Mesendoderm (in vitro differentiated cells): Measurements from ENCODE around the gene CIT.

Source experiments
- DNase-seq: peaks from one replicate; pipeline ENCODE4 v3.0.0; 2013
- H2AK5ac ChIP-seq: 2 replicates; pipeline ENCODE4 v1.6.1; 2013; ENCODE audit warnings: low read length, inconsistent platforms
- H2BK120ac ChIP-seq: 2 replicates; pipeline ENCODE4 v1.6.1; 2013; ENCODE audit warnings: low read depth, mild to moderate bottlenecking, low read length, moderate library complexity, mixed read lengths
- H2BK15ac ChIP-seq: replicated peaks from 2 replicates; pipeline ENCODE4 v1.6.1; 2013; ENCODE audit warnings: low read depth, mild to moderate bottlenecking, moderate library complexity
- H2BK5ac ChIP-seq: 2 replicates; pipeline ENCODE4 v1.6.1; 2013; ENCODE audit warnings: low read length, inconsistent platforms
- H3K18ac ChIP-seq: 2 replicates; pipeline ENCODE4 v1.6.1; 2013; ENCODE audit warnings: mild to moderate bottlenecking, low read length, mixed read lengths
- H3K23ac ChIP-seq: one replicate; pipeline ENCODE4 v1.6.1; 2013; ENCODE audit warnings: low read length
- H3K27ac ChIP-seq: 2 replicates; pipeline ENCODE4 v1.5.1; 2013; ENCODE audit warnings: low read depth, mild to moderate bottlenecking, inconsistent platforms, low read length, moderate library complexity
- H3K27me3 ChIP-seq: 2 replicates; pipeline ENCODE4 v1.6.1; 2013; ENCODE audit warnings: low read length, control low read depth, mild to moderate bottlenecking, inconsistent platforms; ENCODE audit not compliant: insufficient read depth, poor library complexity
- H3K36me3 ChIP-seq: 2 replicates; pipeline ENCODE4 v1.6.1; 2013; ENCODE audit warnings: low read length, inconsistent platforms; ENCODE audit not compliant: control insufficient read depth, insufficient read depth
- H3K4ac ChIP-seq: one replicate; pipeline ENCODE4 v1.6.1; 2013; ENCODE audit warnings: low read depth, mild to moderate bottlenecking, low read length, moderate library complexity
- H3K4me1 ChIP-seq: 2 replicates; pipeline ENCODE4 v1.6.1; 2013; ENCODE audit warnings: low read depth, low read length, inconsistent platforms; ENCODE audit not compliant: control insufficient read depth
- H3K4me2 ChIP-seq: 2 replicates; pipeline ENCODE4 v1.6.1; 2013; ENCODE audit warnings: low read length
- H3K4me3 ChIP-seq: 2 replicates; pipeline ENCODE4 v1.5.1; 2013; ENCODE audit warnings: mild to moderate bottlenecking, low read length
- H3K56ac ChIP-seq: one replicate; pipeline ENCODE4 v1.6.1; 2013; ENCODE audit warnings: low read length
- H3K79me1 ChIP-seq: 2 replicates; pipeline ENCODE4 v1.6.1; 2013; ENCODE audit warnings: low read length, inconsistent platforms
- H3K79me2 ChIP-seq: 2 replicates; pipeline ENCODE4 v1.6.1; 2013; ENCODE audit warnings: mild to moderate bottlenecking, low read length; ENCODE audit not compliant: control insufficient read depth, insufficient read depth
- H3K9ac ChIP-seq: 2 replicates; pipeline ENCODE4 v1.6.1; 2013; ENCODE audit warnings: low read length, inconsistent platforms
- H4K5ac ChIP-seq: one replicate; pipeline ENCODE4 v1.6.1; 2013; ENCODE audit warnings: low read length
- H4K8ac ChIP-seq: one replicate; pipeline ENCODE4 v1.6.1; 2013; ENCODE audit warnings: low read depth, mild to moderate bottlenecking, control low read depth, low read length, moderate library complexity
- WGBS: extraction: QIAGEN DNeasy Blood & Tissue Kit; methylation state at CpG from one replicate; pipeline ENCODE4 v1.1.7; 2013; ENCODE audit warnings: low lambda C conversion rate, missing lambda C conversion rate; ENCODE audit not compliant: insufficient coverage; ENCODE audit errors: extremely low coverage; 5-methylcytosine and 5-hydroxymethylcytosine counted together

Gene CIT

DNA sequence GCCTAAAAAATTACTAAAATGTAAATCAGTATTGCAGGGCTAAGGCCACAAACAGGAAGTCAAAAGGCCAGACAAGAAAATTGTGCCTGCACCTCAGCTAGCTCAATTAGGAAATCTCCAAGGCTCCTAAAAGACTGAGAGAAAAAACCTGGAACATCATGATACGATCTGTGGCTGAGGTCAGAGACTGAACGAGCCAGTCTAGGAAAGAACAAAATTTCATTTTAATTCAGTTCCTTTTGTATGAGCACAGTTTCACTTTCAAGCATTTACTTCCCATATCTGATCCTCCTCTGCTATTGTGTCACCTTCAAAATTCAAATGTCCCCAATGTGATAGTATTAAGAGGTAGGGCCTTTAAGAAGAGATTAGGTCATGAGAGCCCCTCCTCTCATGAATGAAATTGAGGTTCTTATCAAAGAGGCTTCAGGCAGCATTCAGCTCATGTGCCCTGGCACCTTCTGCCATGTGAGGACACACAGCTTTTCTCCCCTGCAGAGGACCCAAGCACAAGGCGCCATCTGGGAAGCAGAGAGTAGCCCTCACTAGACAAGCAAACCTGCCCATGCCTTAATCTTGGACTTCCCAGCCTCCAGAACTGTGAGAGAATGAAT, 194.4 kb downstream of the CIT start:
- no peak overlapping the region for H3K27ac ChIP-seq

DNA sequence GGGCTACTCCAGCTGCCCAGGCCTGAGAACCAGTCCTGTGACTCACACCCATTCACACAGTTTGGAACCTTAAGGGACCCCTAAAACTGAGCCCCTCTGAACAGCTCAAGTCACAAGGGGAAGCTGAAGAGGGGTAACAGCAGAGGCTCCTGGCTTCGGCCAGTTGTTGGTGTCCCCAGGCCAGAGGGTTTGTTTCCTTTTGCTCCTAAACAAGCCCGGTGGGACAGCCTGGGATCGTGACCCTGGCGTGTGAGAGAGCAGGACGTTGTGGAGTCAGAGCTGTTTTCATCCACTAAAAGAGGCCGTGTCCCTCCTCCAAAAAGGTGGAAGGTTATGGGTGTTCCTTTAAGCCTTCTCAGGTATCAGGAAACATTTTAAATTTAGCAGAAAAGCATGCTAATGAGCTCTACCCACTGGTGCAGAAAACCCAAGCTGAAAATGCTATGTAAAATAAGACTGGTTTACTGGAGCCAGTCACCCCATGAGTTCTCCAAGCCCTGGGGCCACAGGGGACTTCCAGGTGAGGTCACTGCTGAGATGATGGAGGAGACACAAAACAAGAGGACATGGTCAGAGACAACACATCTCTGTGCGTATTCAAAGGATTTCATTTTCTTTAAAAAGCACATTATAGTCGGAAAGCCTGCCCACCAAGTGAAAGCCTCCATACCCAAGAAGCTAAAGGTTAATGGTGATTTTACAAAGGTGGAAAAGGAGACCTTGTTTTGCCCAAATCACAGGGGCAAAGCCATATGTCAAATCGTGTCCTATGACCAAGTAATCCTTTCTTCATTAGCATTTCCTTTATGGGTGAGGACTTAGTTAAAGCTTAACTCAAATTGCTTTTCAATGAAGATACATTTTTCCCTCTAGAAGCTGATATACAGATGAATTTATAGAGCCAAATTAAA, 195.1 kb downstream of the CIT start:
- H3K36me3 ChIP-seq, result peaks cover 11% of the 10 kb centered on the region
- DNase-seq, result no peak

More for the DNA sequence above, 194.4 kb downstream of the CIT start:
- WGBS, result no CpG with 5 or more reads among the region's 3 CpGs
- Histone ChIP-seq H3K36me3 (peaks cover 7% of the 10 kb centered on the region), H3K79me1 (no peaks in the 10 kb centered on the region), H3K23ac (no peak overlapping the region), H3K18ac (no peak overlapping the region), H2BK120ac (no peak overlapping the region), H4K8ac (no peak overlapping the region), H3K4me2 (no peak overlapping the region), H2BK15ac (no peak overlapping the region), H4K5ac (no peak overlapping the region), H3K4me3 (no peak overlapping the region), H2BK5ac (no peak overlapping the region), H3K9ac (no peak overlapping the region), H3K56ac (no peak overlapping the region), H3K4me1 (no peaks in the 10 kb centered on the region), H3K27me3 (no peaks in the 10 kb centered on the region), H2AK5ac (no peak overlapping the region), H3K79me2 (no peaks in the 10 kb centered on the region), H3K4ac (no peak overlapping the region)
- DNase-seq, result no peak

DNA sequence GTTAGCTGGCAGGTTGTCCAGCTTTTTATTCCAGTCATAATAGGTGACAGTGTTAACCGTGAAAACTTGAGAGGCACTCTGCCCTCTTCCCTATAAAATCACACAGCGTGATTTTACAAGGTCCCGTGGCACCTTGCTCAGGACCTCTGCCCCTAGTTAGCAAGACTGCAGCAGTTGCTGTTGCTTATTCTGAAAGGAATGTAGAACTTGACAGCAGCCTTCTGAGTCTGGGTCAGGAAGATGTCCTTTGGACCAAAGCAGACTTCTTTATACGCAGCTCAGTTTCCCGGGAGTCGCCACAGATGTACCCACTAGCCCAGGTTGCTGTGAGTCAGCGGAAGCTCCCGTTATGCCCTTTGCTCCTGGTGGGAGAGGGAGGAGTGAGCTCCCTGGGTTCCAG, 196.0 kb downstream of the CIT start:
- Histone ChIP-seq H2BK5ac (no peak overlapping the region), H3K4me3 (no peak overlapping the region), H3K4ac (no peak overlapping the region), H3K18ac (no peak overlapping the region), H3K4me2 (no peak overlapping the region), H3K79me2 (no peaks in the 10 kb centered on the region), H3K36me3 (peaks cover 14% of the 10 kb centered on the region), H3K79me1 (no peaks in the 10 kb centered on the region), H3K4me1 (no peaks in the 10 kb centered on the region), H3K27ac (no peak overlapping the region), H4K8ac (no peak overlapping the region), H2BK120ac (no peak overlapping the region), H2BK15ac (no peak overlapping the region), H3K56ac (no peak overlapping the region), H3K27me3 (no peaks in the 10 kb centered on the region), H3K9ac (no peak overlapping the region), H2AK5ac (no peak overlapping the region), H3K23ac (no peak overlapping the region), H4K5ac (no peak overlapping the region)
- no CpG with 5 or more reads among the region's 8 CpGs for WGBS
- no peak for DNase-seq

More for the DNA sequence above, 195.1 kb downstream of the CIT start:
- no peak overlapping the region for H2BK120ac ChIP-seq
- no peaks in the 10 kb centered on the region for H3K79me1 ChIP-seq
- no peaks in the 10 kb centered on the region for H3K4me1 ChIP-seq
- H3K4me3 ChIP-seq, result no peak overlapping the region
- no peak overlapping the region for H2BK15ac ChIP-seq
- no CpG with 5 or more reads among the region's 9 CpGs for WGBS
- no peak overlapping the region for H4K5ac ChIP-seq
- H3K56ac ChIP-seq, result no peak overlapping the region
- no peak overlapping the region for H3K18ac ChIP-seq
- H3K23ac ChIP-seq, result no peak overlapping the region
- H3K27ac ChIP-seq, result no peak overlapping the region
- H3K4ac ChIP-seq, result no peak overlapping the region
- H4K8ac ChIP-seq, result no peak overlapping the region
- no peak overlapping the region for H3K9ac ChIP-seq
- H3K4me2 ChIP-seq, result no peak overlapping the region
- no peaks in the 10 kb centered on the region for H3K79me2 ChIP-seq
- no peak overlapping the region for H2AK5ac ChIP-seq
- no peak overlapping the region for H2BK5ac ChIP-seq
- no peaks in the 10 kb centered on the region for H3K27me3 ChIP-seq

DNA sequence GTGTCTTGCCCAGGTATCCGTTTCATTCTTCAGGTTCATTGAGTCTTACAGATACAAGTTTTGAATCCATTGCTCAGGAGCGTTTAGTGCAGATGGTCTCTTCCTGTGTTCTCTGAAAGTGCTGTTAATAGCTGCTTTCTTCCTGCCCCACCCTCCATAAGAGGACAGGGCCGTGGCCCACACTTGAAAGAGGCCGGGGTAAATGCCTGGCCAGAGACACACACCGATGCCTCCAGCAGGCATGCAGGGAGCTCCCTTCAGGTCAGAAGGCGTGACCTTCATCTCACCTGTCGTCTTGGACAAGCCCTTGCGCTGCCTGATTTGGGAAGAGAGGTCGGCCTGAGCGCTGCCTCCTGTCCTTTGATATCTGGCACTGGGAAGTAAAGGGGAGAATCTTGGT, 197.6 kb downstream of the CIT start:
- no peak for DNase-seq
- Histone ChIP-seq H3K23ac (no peak overlapping the region), H4K5ac (no peak overlapping the region), H3K27me3 (no peaks in the 10 kb centered on the region), H3K4me1 (no peaks in the 10 kb centered on the region), H3K56ac (no peak overlapping the region), H3K9ac (no peak overlapping the region), H2BK120ac (no peak overlapping the region), H3K79me2 (no peaks in the 10 kb centered on the region), H3K4me3 (no peak overlapping the region), H3K36me3 (peaks cover 14% of the 10 kb centered on the region), H3K79me1 (no peaks in the 10 kb centered on the region), H3K18ac (no peak overlapping the region), H2BK15ac (no peak overlapping the region), H3K4ac (no peak overlapping the region), H2BK5ac (no peak overlapping the region), H3K4me2 (no peak overlapping the region), H4K8ac (no peak overlapping the region), H2AK5ac (no peak overlapping the region), H3K27ac (no peak overlapping the region)
- WGBS, result no CpG with 5 or more reads among the region's 10 CpGs

DNA sequence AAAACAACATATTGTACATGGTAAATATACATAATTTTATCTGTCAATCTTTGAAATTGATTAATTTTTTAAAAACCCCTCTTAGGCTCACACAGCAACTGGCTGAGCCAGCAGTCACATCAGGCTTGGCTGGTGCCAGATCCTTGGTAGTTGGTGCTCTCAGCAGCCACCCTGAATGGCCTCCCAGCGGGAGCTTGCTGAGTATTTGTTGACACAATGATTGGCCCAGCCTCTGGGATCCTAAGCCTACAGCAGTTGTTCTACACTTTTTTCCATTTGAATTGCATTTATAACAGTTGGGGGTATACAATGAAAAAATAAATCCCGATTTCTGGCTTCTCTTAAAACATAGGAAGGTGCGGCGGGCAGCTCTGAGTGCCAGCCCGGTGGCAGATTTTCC, 198.0 kb downstream of the CIT start:
- H3K18ac ChIP-seq, result no peak overlapping the region
- H2BK15ac ChIP-seq, result no peak overlapping the region
- H3K4me1 ChIP-seq, result no peaks in the 10 kb centered on the region
- no peak overlapping the region for H4K5ac ChIP-seq
- no peak for DNase-seq
- no peak overlapping the region for H4K8ac ChIP-seq
- no peak overlapping the region for H3K56ac ChIP-seq
- H3K4ac ChIP-seq, result no peak overlapping the region
- H3K36me3 ChIP-seq, result peaks cover 15% of the 10 kb centered on the region
- H3K4me3 ChIP-seq, result no peak overlapping the region
- H2AK5ac ChIP-seq, result no peak overlapping the region
- WGBS, result no CpG with 5 or more reads among the region's 5 CpGs
- H3K79me2 ChIP-seq, result no peaks in the 10 kb centered on the region
- no peak overlapping the region for H2BK5ac ChIP-seq
- H3K4me2 ChIP-seq, result no peak overlapping the region
- no peak overlapping the region for H3K27ac ChIP-seq
- no peaks in the 10 kb centered on the region for H3K27me3 ChIP-seq
- H2BK120ac ChIP-seq, result no peak overlapping the region
- H3K9ac ChIP-seq, result no peak overlapping the region
- no peak overlapping the region for H3K23ac ChIP-seq
- no peaks in the 10 kb centered on the region for H3K79me1 ChIP-seq
